Measurements from ENCODE around the gene EXOSC6. TPM values are rescaled to one million over a fixed set of nuclear protein-coding genes. Genes with fewer than 3 reads are reported as not detected.

Gene EXOSC6
- total and polyA plus RNA-seq, 2 experiments from 2014 or later: 13.7 to 27.8 TPM

DNA sequence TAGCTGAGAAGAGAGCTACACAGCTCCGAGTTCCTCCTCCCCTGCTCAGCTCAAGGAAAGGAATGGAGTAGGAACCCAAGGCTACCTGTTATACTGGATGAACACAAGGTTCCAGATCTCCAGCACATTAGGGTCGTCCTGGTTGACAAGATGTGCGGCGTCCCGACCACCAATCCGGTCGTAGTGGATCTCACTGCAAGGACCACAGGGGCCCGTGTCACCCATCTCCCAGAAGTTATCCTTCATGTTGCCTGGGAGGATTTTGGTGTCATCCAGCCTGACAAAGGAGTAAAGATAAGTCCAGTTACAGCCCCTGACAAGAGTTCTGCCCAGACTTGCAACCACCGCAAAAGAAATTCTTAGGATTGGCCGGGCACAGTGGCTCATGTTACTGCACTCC is 20.0 kb upstream of the EXOSC6 start:
- H3K4me3 Mint-ChIP-seq: no peak overlapping the region
- Histone ChIP-seq H3F3A (replicated peaks; ENCODE audit: low read depth) (peaks cover 59% of the 10 kb centered on the region), H3K4me3 (no peak overlapping the region), H3K36me3 (ENCODE audit: insufficient read depth) (peaks cover 90% of the 10 kb centered on the region), H3K9me2 (ENCODE audit: insufficient read depth) (no peaks in the 10 kb centered on the region), H3K27ac (ENCODE audit: low read depth) (no peak overlapping the region), H3K4me1 (ENCODE audit: insufficient read depth) (no peaks in the 10 kb centered on the region), H3K4me2 (no peak overlapping the region), H2AFZ (no peak overlapping the region), H3K79me2 (replicated peaks; ENCODE audit: insufficient read depth) (peaks cover 43% of the 10 kb centered on the region), H4K20me1 (replicated peaks; ENCODE audit: insufficient read depth) (peaks cover 65% of the 10 kb centered on the region), H3K27me3 (ENCODE audit: insufficient read depth) (no peaks in the 10 kb centered on the region)
- H3K27me3 Mint-ChIP-seq (ENCODE audit: insufficient read depth, low read depth, poor library complexity): peaks cover 7% of the 10 kb centered on the region
- ATAC-seq (no peak), DNase-seq (ENCODE audit: low spot score) (no peak)
- no peak for TF ChIP-seq STAT1 (IDR thresholded peaks at IDR 0.05; ENCODE audit: unreplicated experiment)
- TF ChIP-seq ZNF331 (CRISPR knock-in tag; IDR thresholded peaks at IDR 0.05; ENCODE audit: low read depth): no peak
- TF ChIP-seq JUNB (IDR thresholded peaks at IDR 0.05; ENCODE audit: unreplicated experiment): no peak
- TF ChIP-seq EZH2phosphoT487 (IDR thresholded peaks at IDR 0.05; ENCODE audit: unreplicated experiment): no peak
- TF ChIP-seq, protein P1, sequence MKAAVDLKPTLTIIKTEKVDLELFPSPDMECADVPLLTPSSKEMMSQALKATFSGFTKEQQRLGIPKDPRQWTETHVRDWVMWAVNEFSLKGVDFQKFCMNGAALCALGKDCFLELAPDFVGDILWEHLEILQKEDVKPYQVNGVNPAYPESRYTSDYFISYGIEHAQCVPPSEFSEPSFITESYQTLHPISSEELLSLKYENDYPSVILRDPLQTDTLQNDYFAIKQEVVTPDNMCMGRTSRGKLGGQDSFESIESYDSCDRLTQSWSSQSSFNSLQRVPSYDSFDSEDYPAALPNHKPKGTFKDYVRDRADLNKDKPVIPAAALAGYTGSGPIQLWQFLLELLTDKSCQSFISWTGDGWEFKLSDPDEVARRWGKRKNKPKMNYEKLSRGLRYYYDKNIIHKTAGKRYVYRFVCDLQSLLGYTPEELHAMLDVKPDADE (IDR thresholded peaks at IDR 0.05): no peak
- 0 out of 2 replicates have a peak, but pooled peaks have one; percentile 11 for TF ChIP-seq POLR2AphosphoS5 (IDR thresholded peaks at IDR 0.05; ENCODE audit: low read depth)
- H3K36me3 Mint-ChIP-seq (ENCODE audit: low read depth): peaks cover 98% of the 10 kb centered on the region
- no peaks in the 10 kb centered on the region for H3K4me1 Mint-ChIP-seq
- H3K9me3 Mint-ChIP-seq: no peaks in the 10 kb centered on the region; the same call in 2 of the 3 replicates
- no peak overlapping the region for H3K27ac Mint-ChIP-seq

DNA sequence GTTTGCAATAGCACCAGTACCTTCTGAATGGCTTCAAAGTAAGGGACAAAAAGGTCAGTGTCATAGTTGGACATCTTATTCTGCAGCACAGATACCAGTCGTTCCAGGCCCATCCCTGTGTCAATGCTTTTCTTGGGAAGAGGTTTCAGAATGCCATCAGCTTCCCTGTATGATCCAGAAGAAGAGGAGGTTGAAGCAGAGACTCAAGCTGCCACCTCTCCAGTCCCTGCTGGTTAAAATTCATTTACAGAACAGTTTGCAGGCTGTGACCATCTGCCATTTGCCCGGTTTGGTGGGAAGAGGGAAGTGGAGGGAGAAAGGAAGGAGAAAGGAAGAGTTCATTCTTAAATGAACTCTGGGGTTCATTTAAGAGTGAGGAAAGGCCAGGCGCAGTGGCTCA is 18.4 kb upstream of the EXOSC6 start:
- Histone ChIP-seq H4K20me1 (replicated peaks; ENCODE audit: insufficient read depth) (peaks cover 66% of the 10 kb centered on the region), H3K79me2 (replicated peaks; ENCODE audit: insufficient read depth) (peaks cover 38% of the 10 kb centered on the region), H3K9me2 (ENCODE audit: insufficient read depth) (no peaks in the 10 kb centered on the region), H3F3A (replicated peaks; ENCODE audit: low read depth) (peaks cover 63% of the 10 kb centered on the region), H3K4me3 (no peak overlapping the region), H3K4me2 (no peak overlapping the region), H3K27me3 (ENCODE audit: insufficient read depth) (no peaks in the 10 kb centered on the region), H2AFZ (no peak overlapping the region), H3K4me1 (ENCODE audit: insufficient read depth) (no peaks in the 10 kb centered on the region), H3K36me3 (ENCODE audit: insufficient read depth) (peaks cover 93% of the 10 kb centered on the region), H3K27ac (ENCODE audit: low read depth) (no peak overlapping the region)
- H3K4me3 Mint-ChIP-seq: no peak overlapping the region
- DNase-seq (ENCODE audit: low spot score) (no peak), ATAC-seq (no peak)
- H3K36me3 Mint-ChIP-seq (ENCODE audit: low read depth): peaks cover 96% of the 10 kb centered on the region
- no peak overlapping the region; the same call in 1 of the 2 replicates for H3K27ac Mint-ChIP-seq
- H3K4me1 Mint-ChIP-seq: no peaks in the 10 kb centered on the region
- H3K9me3 Mint-ChIP-seq: no peaks in the 10 kb centered on the region; the same call in 2 of the 3 replicates
- no peak for TF ChIP-seq STAT1 (IDR thresholded peaks at IDR 0.05; ENCODE audit: unreplicated experiment)
- TF ChIP-seq, protein P2, sequence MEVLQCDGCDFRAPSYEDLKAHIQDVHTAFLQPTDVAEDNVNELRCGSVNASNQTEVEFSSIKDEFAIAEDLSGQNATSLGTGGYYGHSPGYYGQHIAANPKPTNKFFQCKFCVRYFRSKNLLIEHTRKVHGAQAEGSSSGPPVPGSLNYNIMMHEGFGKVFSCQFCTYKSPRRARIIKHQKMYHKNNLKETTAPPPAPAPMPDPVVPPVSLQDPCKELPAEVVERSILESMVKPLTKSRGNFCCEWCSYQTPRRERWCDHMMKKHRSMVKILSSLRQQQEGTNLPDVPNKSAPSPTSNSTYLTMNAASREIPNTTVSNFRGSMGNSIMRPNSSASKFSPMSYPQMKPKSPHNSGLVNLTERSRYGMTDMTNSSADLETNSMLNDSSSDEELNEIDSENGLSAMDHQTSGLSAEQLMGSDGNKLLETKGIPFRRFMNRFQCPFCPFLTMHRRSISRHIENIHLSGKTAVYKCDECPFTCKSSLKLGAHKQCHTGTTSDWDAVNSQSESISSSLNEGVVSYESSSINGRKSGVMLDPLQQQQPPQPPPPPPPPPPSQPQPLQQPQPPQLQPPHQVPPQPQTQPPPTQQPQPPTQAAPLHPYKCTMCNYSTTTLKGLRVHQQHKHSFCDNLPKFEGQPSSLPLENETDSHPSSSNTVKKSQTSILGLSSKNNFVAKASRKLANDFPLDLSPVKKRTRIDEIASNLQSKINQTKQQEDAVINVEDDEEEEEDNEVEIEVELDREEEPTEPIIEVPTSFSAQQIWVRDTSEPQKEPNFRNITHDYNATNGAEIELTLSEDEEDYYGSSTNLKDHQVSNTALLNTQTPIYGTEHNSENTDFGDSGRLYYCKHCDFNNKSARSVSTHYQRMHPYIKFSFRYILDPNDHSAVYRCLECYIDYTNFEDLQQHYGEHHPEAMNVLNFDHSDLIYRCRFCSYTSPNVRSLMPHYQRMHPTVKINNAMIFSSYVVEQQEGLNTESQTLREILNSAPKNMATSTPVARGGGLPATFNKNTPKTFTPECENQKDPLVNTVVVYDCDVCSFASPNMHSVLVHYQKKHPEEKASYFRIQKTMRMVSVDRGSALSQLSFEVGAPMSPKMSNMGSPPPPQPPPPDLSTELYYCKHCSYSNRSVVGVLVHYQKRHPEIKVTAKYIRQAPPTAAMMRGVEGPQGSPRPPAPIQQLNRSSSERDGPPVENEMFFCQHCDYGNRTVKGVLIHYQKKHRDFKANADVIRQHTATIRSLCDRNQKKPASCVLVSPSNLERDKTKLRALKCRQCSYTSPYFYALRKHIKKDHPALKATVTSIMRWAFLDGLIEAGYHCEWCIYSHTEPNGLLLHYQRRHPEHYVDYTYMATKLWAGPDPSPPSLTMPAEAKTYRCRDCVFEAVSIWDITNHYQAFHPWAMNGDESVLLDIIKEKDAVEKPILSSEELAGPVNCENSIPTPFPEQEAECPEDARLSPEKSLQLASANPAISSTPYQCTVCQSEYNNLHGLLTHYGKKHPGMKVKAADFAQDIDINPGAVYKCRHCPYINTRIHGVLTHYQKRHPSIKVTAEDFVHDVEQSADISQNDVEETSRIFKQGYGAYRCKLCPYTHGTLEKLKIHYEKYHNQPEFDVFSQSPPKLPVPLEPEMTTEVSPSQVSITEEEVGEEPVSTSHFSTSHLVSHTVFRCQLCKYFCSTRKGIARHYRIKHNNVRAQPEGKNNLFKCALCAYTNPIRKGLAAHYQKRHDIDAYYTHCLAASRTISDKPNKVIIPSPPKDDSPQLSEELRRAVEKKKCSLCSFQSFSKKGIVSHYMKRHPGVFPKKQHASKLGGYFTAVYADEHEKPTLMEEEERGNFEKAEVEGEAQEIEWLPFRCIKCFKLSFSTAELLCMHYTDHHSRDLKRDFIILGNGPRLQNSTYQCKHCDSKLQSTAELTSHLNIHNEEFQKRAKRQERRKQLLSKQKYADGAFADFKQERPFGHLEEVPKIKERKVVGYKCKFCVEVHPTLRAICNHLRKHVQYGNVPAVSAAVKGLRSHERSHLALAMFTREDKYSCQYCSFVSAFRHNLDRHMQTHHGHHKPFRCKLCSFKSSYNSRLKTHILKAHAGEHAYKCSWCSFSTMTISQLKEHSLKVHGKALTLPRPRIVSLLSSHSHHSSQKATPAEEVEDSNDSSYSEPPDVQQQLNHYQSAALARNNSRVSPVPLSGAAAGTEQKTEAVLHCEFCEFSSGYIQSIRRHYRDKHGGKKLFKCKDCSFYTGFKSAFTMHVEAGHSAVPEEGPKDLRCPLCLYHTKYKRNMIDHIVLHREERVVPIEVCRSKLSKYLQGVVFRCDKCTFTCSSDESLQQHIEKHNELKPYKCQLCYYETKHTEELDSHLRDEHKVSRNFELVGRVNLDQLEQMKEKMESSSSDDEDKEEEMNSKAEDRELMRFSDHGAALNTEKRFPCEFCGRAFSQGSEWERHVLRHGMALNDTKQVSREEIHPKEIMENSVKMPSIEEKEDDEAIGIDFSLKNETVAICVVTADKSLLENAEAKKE (CRISPR knock-in tag; IDR thresholded peaks at IDR 0.05): no peak
- no peak for TF ChIP-seq EZH2phosphoT487 (IDR thresholded peaks at IDR 0.05; ENCODE audit: unreplicated experiment)
- TF ChIP-seq, protein P1 (IDR thresholded peaks at IDR 0.05): no peak
- no peak for TF ChIP-seq CREB1 (CRISPR knock-in tag; IDR thresholded peaks at IDR 0.05; ENCODE audit: low read depth)
- TF ChIP-seq ZNF331 (CRISPR knock-in tag; IDR thresholded peaks at IDR 0.05; ENCODE audit: low read depth): no peak
- TF ChIP-seq POLR2AphosphoS5 (IDR thresholded peaks at IDR 0.05; ENCODE audit: low read depth): no peak
- H3K27me3 Mint-ChIP-seq (ENCODE audit: insufficient read depth, low read depth, poor library complexity): peaks cover 10% of the 10 kb centered on the region
